Measurements from ENCODE around the gene MACF1.
"Not testable (repeated sequence)": the region's sequence is repeated elsewhere in the genome, so short reads cannot be mapped to it uniquely, and the experiment has no call there.

Gene MACF1

GRCh38 chr1:39204441-39205081 lies at the start of gene MACF1:
TSS of gene MACF1 (plus strand) at chr1:39204695. CDS start at chr1:39205023, 328 bp downstream.
- DNase-seq, result peak; percentile 55

- DNase-seq, result no peak
Observed at GRCh38 chr1:39157304-39157703, 47.2 kb upstream of the MACF1 start.

GRCh38 chr1:39158327-39159086 lies 46.0 kb upstream of the MACF1 start:
- peak; percentile 42 for DNase-seq

DNA sequence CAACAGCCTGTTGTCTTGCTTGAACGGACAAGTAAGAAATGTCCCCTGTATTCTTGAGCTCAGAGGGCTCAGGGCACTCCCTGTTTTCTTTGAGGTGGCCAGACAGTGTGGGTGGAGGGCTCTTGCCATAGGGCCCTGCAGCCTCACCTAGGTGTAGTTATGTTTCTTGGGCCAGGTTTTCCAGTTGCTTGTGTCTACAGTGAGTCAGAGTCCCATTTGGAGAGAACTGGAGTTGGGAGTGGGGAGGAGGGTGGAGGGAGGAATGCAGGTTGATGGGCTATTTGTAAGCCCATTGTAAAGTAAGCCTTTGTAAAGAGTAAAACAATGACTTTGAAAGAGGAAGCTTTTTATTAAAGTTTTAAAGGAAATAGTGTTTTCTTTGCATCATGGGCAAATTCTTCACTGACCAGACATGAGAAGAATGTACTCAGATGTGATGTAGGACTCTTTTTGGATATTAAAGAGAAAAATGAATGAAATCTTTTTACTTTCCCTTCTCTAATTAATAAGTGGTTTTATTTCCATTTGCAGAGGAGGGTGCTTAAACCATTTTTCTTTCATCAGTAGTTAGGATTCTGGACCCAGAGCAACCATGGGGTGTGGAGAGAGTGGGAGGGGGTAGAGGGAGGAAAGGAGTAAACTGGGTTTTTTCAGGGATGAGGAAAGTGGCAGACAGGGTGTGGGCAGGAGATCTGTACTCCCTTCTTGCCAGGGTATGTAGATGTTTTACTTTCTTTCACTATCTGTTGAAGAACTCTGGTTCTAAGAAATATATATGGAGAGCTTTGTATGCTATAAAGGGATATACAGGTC lies 45.1 kb upstream of the MACF1 start:
- no peak for DNase-seq

GRCh38 chr1:39160703-39161102 lies 43.8 kb upstream of the MACF1 start:
- no peak for DNase-seq

DNA sequence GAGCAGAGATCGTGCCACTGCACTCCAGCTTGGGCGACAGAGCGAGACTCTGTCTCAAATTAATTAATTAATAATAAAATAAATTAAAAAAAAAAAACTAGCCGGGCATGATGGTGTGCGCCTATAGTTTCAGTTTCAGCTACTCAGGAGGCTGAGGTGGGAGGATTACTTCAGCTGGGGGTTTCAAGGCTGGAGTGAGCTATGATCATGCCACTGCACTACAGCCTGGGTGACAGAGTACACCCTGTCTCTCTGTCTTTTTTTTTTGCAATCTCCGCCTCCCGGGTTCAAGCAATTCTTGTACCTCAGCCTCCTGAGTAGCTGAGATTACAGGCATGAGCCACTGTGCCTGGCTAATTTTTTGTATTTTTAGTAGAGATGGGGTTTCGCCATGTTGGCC lies 42.7 kb upstream of the MACF1 start:
- not testable (repeated sequence) for DNase-seq

- no peak for DNase-seq
Observed at GRCh38 chr1:39163469-39163868, 41.0 kb upstream of the MACF1 start.

- DNase-seq, result no peak
Observed at GRCh38 chr1:39164256-39164655, 40.2 kb upstream of the MACF1 start.

DNA sequence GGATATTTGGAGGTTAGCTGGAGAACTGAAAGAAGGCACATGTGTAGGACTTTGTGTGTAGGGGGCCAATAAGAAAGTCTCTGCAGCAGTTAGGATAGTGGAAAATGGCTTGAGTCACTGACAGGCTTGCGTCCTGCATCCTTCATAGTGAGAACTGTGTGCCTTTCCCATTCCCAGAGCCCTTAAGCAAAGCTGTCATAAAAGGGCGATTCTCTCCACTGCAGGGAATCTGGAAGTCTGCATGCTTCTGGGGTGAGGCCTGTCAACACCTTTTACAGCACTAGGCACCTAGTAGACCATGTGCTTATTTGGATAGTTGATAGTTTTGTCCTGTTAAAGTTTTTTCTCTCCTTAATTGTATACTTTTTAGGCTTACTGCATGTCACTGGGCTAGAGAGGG lies 39.4 kb upstream of the MACF1 start:
- DNase-seq, result no peak

DNA sequence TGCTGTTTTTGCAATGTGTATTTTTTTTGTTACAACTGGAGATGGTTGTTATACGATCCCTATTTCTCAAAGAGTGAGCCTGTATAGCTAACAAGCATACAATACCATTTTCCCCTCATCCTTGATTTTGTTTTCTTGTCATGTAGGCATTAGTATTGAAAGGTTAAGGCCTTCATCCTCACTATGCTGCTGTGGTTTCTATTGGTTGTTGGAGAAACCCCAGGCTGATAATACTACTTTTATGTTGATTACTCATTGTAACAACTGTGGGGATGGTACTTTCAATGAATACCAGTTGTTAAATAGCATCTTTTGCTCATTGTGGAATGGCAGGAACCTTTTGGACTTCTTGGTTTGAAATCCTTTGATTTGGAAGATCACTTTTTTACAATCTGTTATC lies 39.0 kb upstream of the MACF1 start:
- DNase-seq, result no peak

DNA sequence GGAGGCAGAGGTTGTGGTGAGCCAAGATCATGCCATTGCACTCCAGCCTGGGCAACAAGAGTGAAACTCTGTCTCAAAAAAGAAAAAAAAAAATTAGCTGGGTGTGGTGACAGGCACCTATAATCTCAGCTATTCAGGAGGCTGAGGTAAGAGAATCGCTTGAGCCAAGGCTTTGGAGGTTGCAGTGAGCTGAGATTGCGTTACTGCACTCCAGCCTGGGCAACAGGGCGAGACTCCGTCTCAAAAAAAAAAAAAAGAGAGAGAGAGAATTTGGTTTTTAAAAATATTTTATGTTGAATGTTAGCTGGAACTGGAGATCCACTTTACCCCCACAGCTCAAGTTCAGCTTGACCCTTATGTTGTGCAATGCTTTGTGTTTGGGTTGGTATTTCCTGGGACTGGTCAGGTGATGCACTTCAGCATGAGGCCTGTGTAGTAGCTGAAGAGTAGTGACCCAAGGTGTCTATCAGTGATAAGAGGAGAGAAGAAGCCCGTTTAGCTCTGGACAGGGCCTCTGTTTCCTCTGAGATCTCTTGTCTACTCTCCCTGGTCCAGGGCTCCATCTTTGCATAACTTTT lies 36.8 kb upstream of the MACF1 start:
- DNase-seq, result no peak

DNA sequence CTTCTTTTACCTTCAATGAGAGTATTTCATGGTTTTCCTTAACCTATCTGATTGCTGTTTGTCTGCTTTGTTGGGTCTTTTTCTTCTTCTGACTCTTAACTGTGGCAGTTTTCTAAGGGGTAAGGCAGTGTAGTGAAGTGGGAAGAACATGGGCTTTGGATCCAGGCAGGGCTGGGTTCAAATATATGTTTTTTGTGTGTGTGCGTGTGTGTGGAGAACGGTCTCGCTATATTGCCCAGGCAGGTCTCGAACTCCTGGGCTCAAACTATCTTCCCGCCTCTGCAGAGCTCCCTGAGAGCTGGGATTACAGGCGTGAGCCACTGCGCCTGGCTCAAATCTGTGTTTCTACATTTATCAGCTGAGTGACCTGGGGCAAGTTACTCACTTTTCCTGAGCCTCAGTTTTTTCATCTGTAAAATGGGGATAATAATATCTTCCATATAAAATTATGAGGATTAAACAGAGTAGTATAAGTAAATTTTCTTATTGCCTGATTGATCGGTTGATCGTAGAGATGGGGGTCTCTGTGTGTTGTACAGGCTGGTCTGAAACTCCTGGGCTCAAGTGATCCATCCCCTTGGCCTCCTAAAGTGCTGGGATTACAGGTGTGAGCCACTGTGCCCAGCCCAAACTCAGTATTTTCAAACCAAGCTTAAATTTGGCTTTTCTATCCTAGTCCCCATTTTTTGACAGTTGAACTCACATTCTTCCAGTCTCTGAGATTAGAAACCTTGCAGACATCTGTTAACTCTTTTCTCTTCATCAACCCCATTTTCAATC lies 36.0 kb upstream of the MACF1 start:
- DNase-seq, result no peak

- DNase-seq, result peak; percentile 97
Observed at GRCh38 chr1:39170731-39171667, 33.5 kb upstream of the MACF1 start.

- DNase-seq, result no peak
Observed at GRCh38 chr1:39173119-39173994, 31.1 kb upstream of the MACF1 start.

GRCh38 chr1:39173995-39174380 lies 30.5 kb upstream of the MACF1 start:
- no peak for DNase-seq

- no peak for DNase-seq
Observed at GRCh38 chr1:39174390-39175081, 30.0 kb upstream of the MACF1 start.

GRCh38 chr1:39177706-39178105 lies 26.8 kb upstream of the MACF1 start:
- DNase-seq, result no peak

DNA sequence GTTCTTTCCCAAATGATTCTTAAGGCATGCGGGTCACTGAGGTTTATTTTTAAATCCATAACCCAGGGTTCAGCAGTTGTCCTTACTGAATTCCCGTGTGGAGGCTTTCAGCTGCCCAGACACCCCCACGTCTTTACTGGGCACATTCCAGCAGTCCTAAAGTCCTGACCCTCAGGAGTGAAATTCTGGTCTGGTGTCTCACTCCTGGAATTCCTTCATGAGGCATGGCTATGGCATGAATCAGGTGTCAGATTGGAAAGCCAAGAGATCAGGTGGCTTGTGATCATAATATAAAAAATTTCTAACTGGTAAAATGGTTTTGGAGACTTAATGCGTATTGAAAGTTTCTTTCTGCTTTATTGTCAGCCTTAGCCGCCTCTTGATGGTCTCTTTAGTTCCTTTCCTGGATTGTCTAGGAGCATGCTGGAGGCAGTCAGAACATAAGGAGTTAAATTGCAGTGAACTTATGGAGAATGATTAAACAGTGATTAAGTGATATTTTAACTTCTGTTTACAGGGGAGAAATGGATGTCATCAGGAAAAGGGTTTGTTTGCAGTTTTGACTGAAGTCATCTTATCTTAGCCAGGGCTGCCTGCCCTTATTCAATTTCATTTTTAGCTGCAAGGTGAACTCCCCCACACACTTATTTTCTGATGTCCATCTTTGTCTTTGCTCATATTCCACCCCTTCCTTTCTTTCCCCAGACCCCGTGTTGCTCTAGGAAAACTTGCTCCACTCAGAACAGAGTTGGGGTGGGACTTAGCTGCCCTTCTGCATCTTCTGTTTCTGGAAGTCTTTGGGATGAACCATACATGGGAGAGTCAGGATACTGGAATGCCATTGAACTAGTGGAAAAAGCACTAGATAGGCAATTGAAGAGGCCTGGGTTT lies 25.7 kb upstream of the MACF1 start:
- no peak for DNase-seq

GRCh38 chr1:39181311-39181710 lies 23.2 kb upstream of the MACF1 start:
- DNase-seq, result no peak

All from DMS153 (cell line).